ENCODE measurements around the gene COLQ.

The COLQ gene

GRCh38 chr3:15453991-15454625 is 67.4 kb downstream of the COLQ start:
- DNase-seq, result no peak

GRCh38 chr3:15453501-15453900 is 68.0 kb downstream of the COLQ start:
- DNase-seq, result no peak

GRCh38 chr3:15452961-15453360 is 68.5 kb downstream of the COLQ start:
- DNase-seq, result no peak

GRCh38 chr3:15452156-15452555 is 69.3 kb downstream of the COLQ start:
- DNase-seq, result no peak

- DNase-seq, result no peak
These were observed 70.0 kb downstream of the COLQ start for GRCh38 chr3:15451216-15452113.

GRCh38 chr3:15450438-15451215 is 70.9 kb downstream of the COLQ start:
- no peak for DNase-seq

GRCh38 chr3:15449489-15450224 is 71.8 kb downstream of the COLQ start:
- DNase-seq, result no peak

- DNase-seq, result no peak
These were observed 77.5 kb downstream of the COLQ start for GRCh38 chr3:15443826-15444524.

GRCh38 chr3:15440891-15441290 is 80.6 kb downstream of the COLQ start:
- no peak for DNase-seq

- DNase-seq, result no peak
These were observed 82.0 kb downstream of the COLQ start for GRCh38 chr3:15439476-15439875.

GRCh38 chr3:15438983-15439382 is 82.5 kb downstream of the COLQ start:
- DNase-seq, result no peak

GRCh38 chr3:15436246-15436645 is 85.3 kb downstream of the COLQ start:
- no peak for DNase-seq

GRCh38 chr3:15434756-15435155 is 86.8 kb downstream of the COLQ start:
- DNase-seq, result no peak

- DNase-seq, result no peak
These were observed 88.0 kb downstream of the COLQ start for GRCh38 chr3:15433531-15433930.

- DNase-seq, result no peak
These were observed 90.2 kb downstream of the COLQ start for GRCh38 chr3:15431256-15431837.

GRCh38 chr3:15430624-15431023 is 90.9 kb downstream of the COLQ start:
- no peak for DNase-seq

- no peak for DNase-seq
These were observed 92.4 kb downstream of the COLQ start for GRCh38 chr3:15429080-15429479.

- peak; percentile 34 for DNase-seq
These were observed 93.0 kb downstream of the COLQ start for GRCh38 chr3:15428539-15428938.

- DNase-seq, result no peak
These were observed 93.5 kb downstream of the COLQ start for GRCh38 chr3:15427981-15428380.

- peak; percentile 84 for DNase-seq
These were observed 94.2 kb downstream of the COLQ start, which contains the start of the genes EAF1 and METTL6 for GRCh38 chr3:15427182-15427880. TSS of gene EAF1 (plus strand) at chr3:15427598. CDS start at chr3:15427780, 182 bp downstream. TSS of gene METTL6 (minus strand) at chr3:15427544. CDS start at chr3:15426511, 1,033 bp downstream.

GRCh38 chr3:15426579-15427118 is 94.9 kb downstream of the COLQ start:
- DNase-seq, result no peak

Data from CD4-positive, alpha-beta T cell treated with Interleukin-12 subunit alpha and Interleukin-12 subunit beta, for 1 hour (primary cell).